22Rv1 (cell line): ENCODE data around the gene WDR48.

Experiments
- ZFX ChIP-seq: fragments of 450-650 bp; IDR thresholded peaks from 2 replicates; pipeline ENCODE4 v1.6.1; 2017; ENCODE audit warnings: antibody characterized with exemption, borderline replicate concordance
- TF ChIP-seq, protein P1 (sequence below): fragments of 450-650 bp; IDR thresholded peaks from 2 replicates; pipeline ENCODE4 v1.5.1; 2017; ENCODE audit warnings: mild to moderate bottlenecking

DNA sequence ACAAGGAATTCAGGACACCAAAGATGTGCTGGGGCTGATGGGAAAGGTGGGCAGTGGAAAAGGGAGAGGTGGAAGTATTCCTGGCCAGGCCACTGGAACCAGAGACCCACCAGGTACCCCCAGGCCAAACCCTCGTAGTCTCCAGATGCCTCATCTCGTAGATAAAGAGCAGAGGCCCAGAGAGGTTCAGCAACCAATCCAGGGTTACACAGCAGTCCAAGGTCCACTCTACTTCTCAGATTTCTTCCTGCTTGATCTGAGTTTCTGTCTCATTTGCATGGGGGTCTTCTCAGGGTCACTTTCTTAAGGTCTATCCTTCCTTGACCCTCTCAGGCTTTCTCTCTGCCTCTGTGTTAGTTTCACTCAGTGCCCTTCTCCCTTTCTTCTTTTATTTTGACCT is 60.7 kb downstream of the WDR48 start:
- TF ChIP-seq, protein P1, sequence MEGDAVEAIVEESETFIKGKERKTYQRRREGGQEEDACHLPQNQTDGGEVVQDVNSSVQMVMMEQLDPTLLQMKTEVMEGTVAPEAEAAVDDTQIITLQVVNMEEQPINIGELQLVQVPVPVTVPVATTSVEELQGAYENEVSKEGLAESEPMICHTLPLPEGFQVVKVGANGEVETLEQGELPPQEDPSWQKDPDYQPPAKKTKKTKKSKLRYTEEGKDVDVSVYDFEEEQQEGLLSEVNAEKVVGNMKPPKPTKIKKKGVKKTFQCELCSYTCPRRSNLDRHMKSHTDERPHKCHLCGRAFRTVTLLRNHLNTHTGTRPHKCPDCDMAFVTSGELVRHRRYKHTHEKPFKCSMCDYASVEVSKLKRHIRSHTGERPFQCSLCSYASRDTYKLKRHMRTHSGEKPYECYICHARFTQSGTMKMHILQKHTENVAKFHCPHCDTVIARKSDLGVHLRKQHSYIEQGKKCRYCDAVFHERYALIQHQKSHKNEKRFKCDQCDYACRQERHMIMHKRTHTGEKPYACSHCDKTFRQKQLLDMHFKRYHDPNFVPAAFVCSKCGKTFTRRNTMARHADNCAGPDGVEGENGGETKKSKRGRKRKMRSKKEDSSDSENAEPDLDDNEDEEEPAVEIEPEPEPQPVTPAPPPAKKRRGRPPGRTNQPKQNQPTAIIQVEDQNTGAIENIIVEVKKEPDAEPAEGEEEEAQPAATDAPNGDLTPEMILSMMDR = no peak
- TF ChIP-seq ZFX = no peak
